ENCODE measurements around the gene FAM20A. TPM values are rescaled to one million over a fixed set of nuclear protein-coding genes. Genes with fewer than 3 reads are reported as not detected.

Gene FAM20A
- total RNA-seq, 2 experiments from 2014 or later, result not detected

- ATAC-seq (no peak), DNase-seq (no peak)
- TF ChIP-seq CTCF (IDR thresholded peaks at IDR 0.05), result peak; percentile 51
- H3K9me3 Mint-ChIP-seq, result no peaks in the 10 kb centered on the region
- no peak overlapping the region for H3K4me3 Mint-ChIP-seq
- CTCF ChIA-PET, result interaction anchor here (0.7 to 2.9 kb wide), 14 partner anchors 8 to 226 kb away, joined by 3 to 20 read pairs (median 4); partner anchors contain the start of gene PRKAR1A
- H3K36me3 Mint-ChIP-seq (ENCODE audit: low read depth), result peaks cover 30% of the 10 kb centered on the region
- intact Hi-C loops (cut with micrococcal nuclease), result loop anchor here (10.0 kb wide), 1 partner anchor 221 kb away; no protein-coding TSS in a partner anchor
- POLR2A ChIA-PET, result interaction anchor here (1.0 kb wide), 1 partner anchor 14 kb away, joined by 3 read pairs; no protein-coding TSS in a partner anchor
- H3K27me3 Mint-ChIP-seq, result no peaks in the 10 kb centered on the region
- no peak overlapping the region for H3K27ac Mint-ChIP-seq
- H3K4me1 Mint-ChIP-seq (ENCODE audit: low read depth), result peaks cover 4% of the 10 kb centered on the region
Measured at GRCh38 chr17:68533887-68534694, 67.1 kb downstream of the FAM20A start.

GRCh38 chr17:68532826-68533225 is 68.3 kb downstream of the FAM20A start:
- Mint-ChIP-seq H3K9me3 (no peaks in the 10 kb centered on the region), H3K4me1 (ENCODE audit: low read depth) (peaks cover 4% of the 10 kb centered on the region), H3K36me3 (ENCODE audit: low read depth) (peaks cover 37% of the 10 kb centered on the region), H3K27me3 (no peaks in the 10 kb centered on the region), H3K4me3 (no peak overlapping the region), H3K27ac (no peak overlapping the region)
- intact Hi-C loops (cut with micrococcal nuclease), result loop anchor here (10.0 kb wide), 1 partner anchor 222 kb away; no protein-coding TSS in a partner anchor
- CTCF ChIA-PET, result interaction anchor here (1.1 to 2.9 kb wide), 3 partner anchors 22 to 80 kb away, joined by 3 to 20 read pairs (median 5); no protein-coding TSS in a partner anchor
- ATAC-seq (no peak), DNase-seq (no peak)
- POLR2A ChIA-PET, result no interaction called here
- no peak for TF ChIP-seq CTCF (IDR thresholded peaks at IDR 0.05)

GRCh38 chr17:68531252-68531651 is 69.9 kb downstream of the FAM20A start:
- H3K4me1 Mint-ChIP-seq (ENCODE audit: low read depth), result peaks cover 4% of the 10 kb centered on the region
- TF ChIP-seq CTCF (IDR thresholded peaks at IDR 0.05), result no peak
- H3K27me3 Mint-ChIP-seq, result no peaks in the 10 kb centered on the region
- peak overlapping the region; percentile 3 for H3K27ac Mint-ChIP-seq
- POLR2A ChIA-PET, result no interaction called here
- ATAC-seq (no peak), DNase-seq (no peak)
- no peaks in the 10 kb centered on the region for H3K9me3 Mint-ChIP-seq
- H3K4me3 Mint-ChIP-seq, result no peak overlapping the region
- H3K36me3 Mint-ChIP-seq (ENCODE audit: low read depth), result peaks cover 50% of the 10 kb centered on the region
- intact Hi-C loops (cut with micrococcal nuclease), result loop anchor here (10.0 kb wide), 1 partner anchor 224 kb away; no protein-coding TSS in a partner anchor
- CTCF ChIA-PET, result no interaction called here

GRCh38 chr17:68527314-68527713 is 73.9 kb downstream of the FAM20A start:
- CTCF ChIA-PET, result no interaction called here
- H3K36me3 Mint-ChIP-seq (ENCODE audit: low read depth), result peaks cover 64% of the 10 kb centered on the region

More at GRCh38 chr17:68527314-68527713, 73.9 kb downstream of the FAM20A start:
- Mint-ChIP-seq H3K27me3 (no peaks in the 10 kb centered on the region), H3K27ac (no peak overlapping the region), H3K4me1 (ENCODE audit: low read depth) (peaks cover 8% of the 10 kb centered on the region), H3K9me3 (no peaks in the 10 kb centered on the region), H3K4me3 (no peak overlapping the region)
- POLR2A ChIA-PET, result no interaction called here
- DNase-seq (no peak), ATAC-seq (no peak)
- no peak for TF ChIP-seq CTCF (IDR thresholded peaks at IDR 0.05)
- intact Hi-C loops (cut with micrococcal nuclease), result no loop called here
